Measurements from ENCODE around the gene TSPAN15. TPM values are rescaled to one million over a fixed set of nuclear protein-coding genes. Genes with fewer than 3 reads are reported as not detected.

The TSPAN15 gene
- total RNA-seq, 1 experiment from 2014 or later: 212 TPM

DNA sequence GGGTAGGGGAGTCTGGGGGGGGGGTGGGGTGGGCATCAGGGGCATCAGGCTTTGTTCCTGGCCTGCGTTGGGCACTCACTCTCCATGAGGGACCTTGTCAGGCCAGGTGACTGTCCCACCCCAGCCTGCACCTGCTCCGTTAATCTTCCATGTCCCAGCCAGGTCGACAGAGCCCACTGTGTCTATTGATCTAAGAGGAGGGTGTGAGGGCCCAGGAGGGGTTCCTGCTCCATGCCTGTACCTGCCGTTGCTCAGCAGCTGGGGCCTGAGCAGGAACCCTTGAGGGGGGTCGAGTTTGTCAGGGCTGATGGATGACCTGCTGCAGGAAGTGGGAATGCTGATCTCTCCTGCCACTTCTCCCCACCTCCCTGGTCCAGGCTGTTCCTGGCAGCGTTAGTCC is 103.3 kb downstream of the TSPAN15 start:
- no peak for ATAC-seq
- H2AFZ ChIP-seq (ENCODE audit: low read length): no peak overlapping the region
- no peaks in the 10 kb centered on the region for H3K36me3 ChIP-seq (ENCODE audit: low read depth, low read length)
- H3K79me2 ChIP-seq (ENCODE audit: low read length): no peaks in the 10 kb centered on the region
- H3K9me2 ChIP-seq (replicated peaks; ENCODE audit: low read length): no peaks in the 10 kb centered on the region
- CTCF ChIA-PET: no interaction called here
- POLR2A ChIA-PET (ENCODE audit: unreplicated experiment): no interaction called here
- H3K27me3 ChIP-seq (ENCODE audit: low read length): peaks cover 65% of the 10 kb centered on the region
- H3K9me3 ChIP-seq (ENCODE audit: low read length): peaks cover 15% of the 10 kb centered on the region
- H3K4me1 ChIP-seq (ENCODE audit: insufficient read depth, low read length): no peaks in the 10 kb centered on the region
- DNase-seq: no peak
- TF ChIP-seq CTCF (conservative IDR thresholded peaks at IDR 0.05; ENCODE audit: low read depth, low read length) (no peak), EZH2phosphoT487 (IDR thresholded peaks at IDR 0.05; ENCODE audit: borderline replicate concordance, low read length) (no peak), EZH2 (IDR thresholded peaks at IDR 0.05; ENCODE audit: low read length, unreplicated experiment) (no peak)
- H4K20me1 ChIP-seq (ENCODE audit: low read length): no peaks in the 10 kb centered on the region
- BruUV-seq (replicated peaks): no TSS peak
- no peaks in the 10 kb centered on the region for H3F3A ChIP-seq (ENCODE audit: low read length, unreplicated experiment)
- no peak overlapping the region for H3K4me3 ChIP-seq (ENCODE audit: low read length)
- H3K27ac ChIP-seq (ENCODE audit: low read length): no peak overlapping the region
- H3K9ac ChIP-seq (ENCODE audit: low read length): no peak overlapping the region
- intact Hi-C loops (cut with micrococcal nuclease): no loop called here
- H3K4me2 ChIP-seq (ENCODE audit: low read length): no peak overlapping the region

Other genes with a start within 250 kb of the TSPAN15 start
- gene HKDC1, start 231.1 kb upstream of the TSPAN15 start, total RNA-seq (2014; rRNA removed): 0.44 and 1.2 TPM in 2 replicates
- gene HK1, start 173.0 kb upstream of the TSPAN15 start, total RNA-seq (2014; rRNA removed): 189 and 208 TPM in 2 replicates
- 0.40 TPM in 1 of 2 replicates, not detected in the other for gene TACR2, start 34.5 kb upstream of the TSPAN15 start, total RNA-seq (2014; rRNA removed)
- gene NEUROG3, start 122.0 kb downstream of the TSPAN15 start, total RNA-seq (2014; rRNA removed): not detected in 2 replicates
- gene FAM241B, start 178.8 kb downstream of the TSPAN15 start, total RNA-seq (2014; rRNA removed): 37.5 and 45.4 TPM in 2 replicates

Data from PC-3 (cell line).